K562 (cell line): Measurements from ENCODE around the gene SRBD1. TPM values are rescaled to one million over a fixed set of nuclear protein-coding genes. Genes with fewer than 3 reads are reported as not detected.

ENCODE experiments used
- CREB3 ChIP-seq: fragments of 450-650 bp; conservative IDR thresholded peaks from 2 replicates; pipeline ENCODE4 v1.6.1; 2016; ENCODE audit warnings: missing genetic modification characterization, low read depth, mild to moderate bottlenecking, missing compliant biosample characterization, moderate library complexity
- CXXC5 ChIP-seq: fragments of 250-450 bp; sonication (Bioruptor Pico); IDR thresholded peaks from 2 replicates; pipeline ENCODE4 v1.8.0; 2022; ENCODE audit warnings: inconsistent platforms, mild to moderate bottlenecking, moderate library complexity
- HMG20B ChIP-seq: fragments of 250-450 bp; sonication (Bioruptor Pico); IDR thresholded peaks from 2 replicates; pipeline ENCODE4 v1.5.0; 2021; ENCODE audit warnings: mild to moderate bottlenecking
- HNRNPH1 ChIP-seq: fragments of 200-400 bp; formaldehyde crosslinking; optimal IDR thresholded peaks from 2 replicates; pipeline ENCODE3; 2017; ENCODE audit warnings: low read depth, mild to moderate bottlenecking, low read length, moderate library complexity
- LCOR ChIP-seq: sonication (generic); formaldehyde crosslinking; IDR thresholded peaks from 2 replicates; pipeline ENCODE4 v1.8.0; 2022; ENCODE audit warnings: mild to moderate bottlenecking, missing genetic modification reagents
- MED1 ChIP-seq: sonication (generic); formaldehyde crosslinking; IDR thresholded peaks from 2 replicates; pipeline ENCODE4 v1.8.1; 2023; ENCODE audit warnings: missing genetic modification reagents, borderline replicate concordance
- MITF ChIP-seq: IDR thresholded peaks from 2 replicates; pipeline ENCODE4 v1.6.1; 2014; ENCODE audit warnings: antibody characterized with exemption
- MYBL2 ChIP-seq, 2 experiments: fragments of 450-650 bp in 1 of 2; sonication (generic) in 1 of 2; formaldehyde crosslinking in 1 of 2; IDR thresholded peaks; 2 replicates each; pipeline versions ENCODE4 v1.6.1 to v1.8.1; 2017 to 2022; ENCODE audit warnings: borderline replicate concordance in 1 of 2, inconsistent platforms in 1 of 2, low read depth in 1 of 2, mild to moderate bottlenecking in 1 of 2, missing genetic modification reagents in 1 of 2, moderate library complexity in 1 of 2
- NFRKB ChIP-seq: fragments of 450-650 bp; IDR thresholded peaks from 2 replicates; pipeline ENCODE4 v1.6.1; 2016; ENCODE audit warnings: low read depth
- NUFIP1 ChIP-seq: fragments of 450-650 bp; IDR thresholded peaks from 2 replicates; pipeline ENCODE4 v1.6.1; 2018; ENCODE audit not compliant: partially characterized antibody
- POLR3G ChIP-seq: IDR thresholded peaks from 2 replicates; pipeline ENCODE4 v1.6.1; 2011; ENCODE audit not compliant: insufficient read length, insufficient replicate concordance; ENCODE audit errors: extremely low read depth
- RBBP5 ChIP-seq: fragments of 200-600 bp; sonication (generic); IDR thresholded peaks from 2 replicates; pipeline ENCODE4 v1.6.1; 2012; ENCODE audit warnings: borderline replicate concordance, mild to moderate bottlenecking, low read length, control low read depth, inconsistent platforms; ENCODE audit not compliant: insufficient read depth, poor library complexity, severe bottlenecking
- STAT5A ChIP-seq: IDR thresholded peaks from 2 replicates; pipeline ENCODE4 v1.6.1; 2012; ENCODE audit warnings: low read length, inconsistent platforms, borderline replicate concordance
- ZNF212 ChIP-seq: fragments of 450-650 bp; formaldehyde crosslinking; IDR thresholded peaks from 2 replicates; pipeline ENCODE4 v1.4.0; 2020; ENCODE audit warnings: mild to moderate bottlenecking
- polyA plus RNA-seq, 8 experiments: library from polyadenylated mRNA; depleted of rRNA in 4 of 8; stranded (reverse) in 5 of 8; unstranded in 3 of 8; fragments of >200 nt; fragmentation: Nextera tagmentation in 2 of 8; fragmentation: Illumina TruSeq in 1 of 8; extraction: Ambion mirVana in 2 of 8; extraction: Trizol in 1 of 8; gene quantifications; 2 replicates each; pipeline versions ENCODE4 v1.2.1 to v1.2.3, GENCODE V29; 2011 to 2014; ENCODE audit warnings: inconsistent platforms in 1 of 8, missing spikeins in 1 of 8
- total RNA-seq, 7 experiments: library from RNA; depleted of rRNA in 6 of 7; stranded (reverse); fragments of >200 nt in 6 of 7; fragmentation: Illumina TruSeq in 2 of 7; extraction: Trizol in 2 of 7; gene quantifications; 2 replicates each; pipeline versions ENCODE4 v1.2.1 to v1.2.3, GENCODE V29; 2011 to 2021; ENCODE audit warnings: low replicate concordance in 1 of 7
- TF ChIP-seq, protein P1 (sequence below): fragments of 250-450 bp; sonication (Bioruptor Pico); IDR thresholded peaks from 2 replicates; pipeline ENCODE4 v1.4.0; 2020
- TF ChIP-seq, protein P2 (sequence below), 2 experiments: IDR thresholded peaks; 2 replicates each; pipeline ENCODE4 v1.6.1; 2012; ENCODE audit warnings: improper control_type of control experiment in 2 of 2, low read depth in 2 of 2, low read length in 2 of 2, borderline replicate concordance in 1 of 2

Gene SRBD1
- total and polyA plus RNA-seq, 9 of the 15 experiments (the other 6 are each of a cell fraction or from before 2014, with no cell fraction given) = 6.9 to 23.2 (median 14.7) TPM

DNA sequence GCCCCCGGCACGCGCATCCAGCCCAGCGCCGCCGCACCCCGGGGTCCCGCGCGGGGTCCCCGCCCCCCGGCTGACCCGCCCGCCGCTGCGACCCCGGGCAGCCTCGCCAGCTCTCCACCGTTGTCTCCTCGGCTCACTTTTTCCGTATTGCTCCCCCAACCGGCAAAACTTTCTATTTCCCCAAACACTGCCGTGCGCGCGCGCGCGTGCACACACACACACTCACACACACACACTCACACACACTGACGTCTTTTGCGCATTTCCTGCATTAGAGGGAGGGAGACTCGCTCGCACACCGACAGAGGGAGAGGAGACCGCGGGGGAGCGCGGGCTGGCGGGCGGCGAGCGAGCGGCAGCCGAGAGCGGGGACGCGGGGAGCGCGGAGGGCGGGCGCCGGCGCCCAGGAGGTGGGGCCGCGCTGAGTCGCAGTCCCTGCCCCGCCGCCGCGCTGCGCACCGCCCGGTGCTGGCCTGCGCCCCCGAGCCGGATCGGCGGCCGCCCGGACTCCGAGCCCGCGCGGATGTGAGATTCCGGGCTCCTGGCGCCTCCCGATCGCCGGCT, 39.9 kb upstream of the SRBD1 start (continued):
- TF ChIP-seq, protein P1, sequence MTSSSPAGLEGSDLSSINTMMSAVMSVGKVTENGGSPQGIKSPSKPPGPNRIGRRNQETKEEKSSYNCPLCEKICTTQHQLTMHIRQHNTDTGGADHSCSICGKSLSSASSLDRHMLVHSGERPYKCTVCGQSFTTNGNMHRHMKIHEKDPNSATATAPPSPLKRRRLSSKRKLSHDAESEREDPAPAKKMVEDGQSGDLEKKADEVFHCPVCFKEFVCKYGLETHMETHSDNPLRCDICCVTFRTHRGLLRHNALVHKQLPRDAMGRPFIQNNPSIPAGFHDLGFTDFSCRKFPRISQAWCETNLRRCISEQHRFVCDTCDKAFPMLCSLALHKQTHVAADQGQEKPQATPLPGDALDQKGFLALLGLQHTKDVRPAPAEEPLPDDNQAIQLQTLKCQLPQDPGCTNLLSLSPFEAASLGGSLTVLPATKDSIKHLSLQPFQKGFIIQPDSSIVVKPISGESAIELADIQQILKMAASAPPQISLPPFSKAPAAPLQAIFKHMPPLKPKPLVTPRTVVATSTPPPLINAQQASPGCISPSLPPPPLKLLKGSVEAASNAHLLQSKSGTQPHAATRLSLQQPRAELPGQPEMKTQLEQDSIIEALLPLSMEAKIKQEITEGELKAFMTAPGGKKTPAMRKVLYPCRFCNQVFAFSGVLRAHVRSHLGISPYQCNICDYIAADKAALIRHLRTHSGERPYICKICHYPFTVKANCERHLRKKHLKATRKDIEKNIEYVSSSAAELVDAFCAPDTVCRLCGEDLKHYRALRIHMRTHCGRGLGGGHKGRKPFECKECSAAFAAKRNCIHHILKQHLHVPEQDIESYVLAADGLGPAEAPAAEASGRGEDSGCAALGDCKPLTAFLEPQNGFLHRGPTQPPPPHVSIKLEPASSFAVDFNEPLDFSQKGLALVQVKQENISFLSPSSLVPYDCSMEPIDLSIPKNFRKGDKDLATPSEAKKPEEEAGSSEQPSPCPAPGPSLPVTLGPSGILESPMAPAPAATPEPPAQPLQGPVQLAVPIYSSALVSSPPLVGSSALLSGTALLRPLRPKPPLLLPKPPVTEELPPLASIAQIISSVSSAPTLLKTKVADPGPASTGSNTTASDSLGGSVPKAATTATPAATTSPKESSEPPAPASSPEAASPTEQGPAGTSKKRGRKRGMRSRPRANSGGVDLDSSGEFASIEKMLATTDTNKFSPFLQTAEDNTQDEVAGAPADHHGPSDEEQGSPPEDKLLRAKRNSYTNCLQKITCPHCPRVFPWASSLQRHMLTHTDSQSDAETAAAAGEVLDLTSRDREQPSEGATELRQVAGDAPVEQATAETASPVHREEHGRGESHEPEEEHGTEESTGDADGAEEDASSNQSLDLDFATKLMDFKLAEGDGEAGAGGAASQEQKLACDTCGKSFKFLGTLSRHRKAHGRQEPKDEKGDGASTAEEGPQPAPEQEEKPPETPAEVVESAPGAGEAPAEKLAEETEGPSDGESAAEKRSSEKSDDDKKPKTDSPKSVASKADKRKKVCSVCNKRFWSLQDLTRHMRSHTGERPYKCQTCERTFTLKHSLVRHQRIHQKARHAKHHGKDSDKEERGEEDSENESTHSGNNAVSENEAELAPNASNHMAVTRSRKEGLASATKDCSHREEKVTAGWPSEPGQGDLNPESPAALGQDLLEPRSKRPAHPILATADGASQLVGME (CRISPR knock-in tag) = no peak
- TF ChIP-seq RBBP5 = peak; percentile 60
- TF ChIP-seq LCOR = peak; percentile 66; the same call in 1 of the 2 replicates
- no peak for TF ChIP-seq NUFIP1
- TF ChIP-seq MED1 = no peak
- TF ChIP-seq STAT5A = no peak
- TF ChIP-seq HNRNPH1 = no peak
- no peak for TF ChIP-seq CREB3 (tag)
- no peak for TF ChIP-seq POLR3G
- TF ChIP-seq, protein P2, sequence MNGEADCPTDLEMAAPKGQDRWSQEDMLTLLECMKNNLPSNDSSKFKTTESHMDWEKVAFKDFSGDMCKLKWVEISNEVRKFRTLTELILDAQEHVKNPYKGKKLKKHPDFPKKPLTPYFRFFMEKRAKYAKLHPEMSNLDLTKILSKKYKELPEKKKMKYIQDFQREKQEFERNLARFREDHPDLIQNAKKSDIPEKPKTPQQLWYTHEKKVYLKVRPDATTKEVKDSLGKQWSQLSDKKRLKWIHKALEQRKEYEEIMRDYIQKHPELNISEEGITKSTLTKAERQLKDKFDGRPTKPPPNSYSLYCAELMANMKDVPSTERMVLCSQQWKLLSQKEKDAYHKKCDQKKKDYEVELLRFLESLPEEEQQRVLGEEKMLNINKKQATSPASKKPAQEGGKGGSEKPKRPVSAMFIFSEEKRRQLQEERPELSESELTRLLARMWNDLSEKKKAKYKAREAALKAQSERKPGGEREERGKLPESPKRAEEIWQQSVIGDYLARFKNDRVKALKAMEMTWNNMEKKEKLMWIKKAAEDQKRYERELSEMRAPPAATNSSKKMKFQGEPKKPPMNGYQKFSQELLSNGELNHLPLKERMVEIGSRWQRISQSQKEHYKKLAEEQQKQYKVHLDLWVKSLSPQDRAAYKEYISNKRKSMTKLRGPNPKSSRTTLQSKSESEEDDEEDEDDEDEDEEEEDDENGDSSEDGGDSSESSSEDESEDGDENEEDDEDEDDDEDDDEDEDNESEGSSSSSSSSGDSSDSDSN (IDR thresholded peaks at IDR 0.05; ENCODE audit: borderline replicate concordance in 1 of 2, low read depth in 2 of 2, low read length in 2 of 2) = peak in 1 of 2 experiments; percentile 85; a peak in 2 of 4 replicates
- TF ChIP-seq MYBL2 (IDR thresholded peaks at IDR 0.05; ENCODE audit: low read depth) = no peak
- TF ChIP-seq MYBL2 (CRISPR knock-in tag; IDR thresholded peaks at IDR 0.05; ENCODE audit: borderline replicate concordance) = no peak
- no peak for TF ChIP-seq MITF
- no peak for TF ChIP-seq HMG20B (CRISPR knock-in tag)
- peak; percentile 99 for TF ChIP-seq CXXC5 (CRISPR knock-in tag)
- TF ChIP-seq ZNF212 (CRISPR knock-in tag) = no peak
- TF ChIP-seq NFRKB = no peak
